Measurements from ENCODE around the gene CLEC4F. TPM values are rescaled to one million over a fixed set of nuclear protein-coding genes. Genes with fewer than 3 reads are reported as not detected.

Gene CLEC4F
- total and polyA plus RNA-seq, 2 experiments from 2014 or later, result not detected

DNA sequence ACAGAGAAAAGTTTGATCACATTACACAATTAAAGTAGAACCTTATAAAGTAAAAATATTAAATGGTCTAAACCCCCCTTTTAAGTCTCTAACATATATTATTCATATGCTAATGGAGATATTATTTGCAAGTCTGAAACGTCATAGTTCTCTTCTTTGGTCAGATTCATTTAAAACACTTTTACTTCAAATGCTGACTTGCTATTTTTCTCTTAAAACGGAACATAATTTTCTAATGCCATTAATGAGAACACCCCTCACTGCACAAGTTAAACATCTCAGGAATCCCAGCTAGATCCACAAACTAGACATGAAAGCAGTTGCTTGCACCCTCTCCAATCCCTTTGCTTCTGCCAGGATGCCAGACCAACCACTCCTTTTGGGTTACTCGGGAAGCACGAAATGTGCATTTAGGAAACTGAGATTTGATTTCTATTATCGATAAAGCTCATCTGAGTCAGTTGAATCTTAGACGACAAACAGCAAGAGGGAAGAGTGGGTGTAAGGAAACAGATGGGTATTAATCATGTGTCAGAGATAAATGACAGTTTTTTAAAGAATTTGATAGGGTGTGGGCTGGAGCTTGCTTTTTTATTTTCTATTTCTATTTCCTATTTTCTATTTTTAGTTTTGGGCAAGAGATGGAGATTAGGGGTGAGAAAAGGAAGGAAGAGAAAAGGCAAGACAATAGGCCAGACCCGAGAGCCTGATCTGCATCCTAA lies 53.9 kb downstream of the CLEC4F start:
- Histone ChIP-seq H3K79me2 (replicated peaks; ENCODE audit: insufficient read depth) (peaks cover 56% of the 10 kb centered on the region), H3K36me3 (ENCODE audit: insufficient read depth) (no peaks in the 10 kb centered on the region), H3K27ac (ENCODE audit: low read depth) (peak overlapping the region; percentile 98), H3K27me3 (ENCODE audit: insufficient read depth) (no peaks in the 10 kb centered on the region), H3K4me1 (ENCODE audit: insufficient read depth) (peaks cover 41% of the 10 kb centered on the region), H4K20me1 (replicated peaks; ENCODE audit: insufficient read depth) (peaks cover 16% of the 10 kb centered on the region), H3K4me2 (peak overlapping the region; percentile 91), H3F3A (replicated peaks; ENCODE audit: low read depth) (peaks cover 6% of the 10 kb centered on the region), H3K4me3 (peak overlapping the region; percentile 71), H2AFZ (no peak overlapping the region), H3K9me2 (ENCODE audit: insufficient read depth) (no peaks in the 10 kb centered on the region)
- H3K4me3 Mint-ChIP-seq, result peak overlapping the region; percentile 90
- no peak for ATAC-seq
- no peak for DNase-seq (ENCODE audit: low spot score)
- peaks cover 14% of the 10 kb centered on the region; the same call in 2 of the 3 replicates for H3K36me3 Mint-ChIP-seq (ENCODE audit: low read depth)
- H3K4me1 Mint-ChIP-seq, result peaks cover 48% of the 10 kb centered on the region
- peak overlapping the region; percentile 85 for H3K27ac Mint-ChIP-seq
- no peaks in the 10 kb centered on the region for H3K9me3 Mint-ChIP-seq
- peaks cover 14% of the 10 kb centered on the region for H3K27me3 Mint-ChIP-seq (ENCODE audit: insufficient read depth, low read depth, poor library complexity)
- TF ChIP-seq CREB1 (CRISPR knock-in tag; IDR thresholded peaks at IDR 0.05; ENCODE audit: low read depth), result 0 out of 2 replicates have a peak, but pooled peaks have one; percentile 30
- no peak for TF ChIP-seq REST (IDR thresholded peaks at IDR 0.05; ENCODE audit: unreplicated experiment)

DNA sequence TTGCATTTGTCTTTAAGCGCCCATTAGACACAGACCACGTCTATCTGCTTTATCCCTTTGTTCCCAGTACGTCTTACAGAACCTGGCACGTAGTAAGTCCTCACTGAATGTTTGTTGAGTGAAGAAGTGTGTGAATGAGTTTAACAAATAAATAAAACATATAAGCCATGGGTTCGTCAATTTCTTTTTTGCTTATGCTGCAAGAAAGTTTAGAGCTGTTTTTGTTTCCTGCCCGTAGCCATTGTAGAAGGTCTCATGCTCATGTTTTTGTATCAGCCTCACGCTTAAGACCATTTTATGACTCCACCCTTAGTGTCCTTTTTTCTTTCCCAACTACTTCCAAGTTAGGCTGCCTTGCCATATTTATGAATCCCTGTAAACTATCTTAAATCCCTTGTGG lies 54.9 kb downstream of the CLEC4F start:
- peaks cover 14% of the 10 kb centered on the region for H3K27me3 Mint-ChIP-seq (ENCODE audit: insufficient read depth, low read depth, poor library complexity)
- peaks cover 14% of the 10 kb centered on the region; the same call in 2 of the 3 replicates for H3K36me3 Mint-ChIP-seq (ENCODE audit: low read depth)
- Histone ChIP-seq H3K9me2 (ENCODE audit: insufficient read depth) (no peaks in the 10 kb centered on the region), H3F3A (replicated peaks; ENCODE audit: low read depth) (peaks cover 6% of the 10 kb centered on the region), H4K20me1 (replicated peaks; ENCODE audit: insufficient read depth) (peaks cover 23% of the 10 kb centered on the region), H3K4me2 (peak overlapping the region; percentile 91), H3K4me1 (ENCODE audit: insufficient read depth) (peaks cover 46% of the 10 kb centered on the region), H2AFZ (no peak overlapping the region), H3K36me3 (ENCODE audit: insufficient read depth) (no peaks in the 10 kb centered on the region), H3K27me3 (ENCODE audit: insufficient read depth) (no peaks in the 10 kb centered on the region), H3K4me3 (peak overlapping the region; percentile 71), H3K27ac (ENCODE audit: low read depth) (no peak overlapping the region), H3K79me2 (replicated peaks; ENCODE audit: insufficient read depth) (peaks cover 66% of the 10 kb centered on the region)
- no peaks in the 10 kb centered on the region for H3K9me3 Mint-ChIP-seq
- peak overlapping the region; percentile 90 for H3K4me3 Mint-ChIP-seq
- H3K27ac Mint-ChIP-seq, result peak overlapping the region; percentile 39; the same call in 1 of the 2 replicates
- ATAC-seq, result no peak
- no peak for TF ChIP-seq ZNF331 (CRISPR knock-in tag; IDR thresholded peaks at IDR 0.05; ENCODE audit: low read depth)
- DNase-seq (ENCODE audit: low spot score), result no peak
- peaks cover 46% of the 10 kb centered on the region for H3K4me1 Mint-ChIP-seq

DNA sequence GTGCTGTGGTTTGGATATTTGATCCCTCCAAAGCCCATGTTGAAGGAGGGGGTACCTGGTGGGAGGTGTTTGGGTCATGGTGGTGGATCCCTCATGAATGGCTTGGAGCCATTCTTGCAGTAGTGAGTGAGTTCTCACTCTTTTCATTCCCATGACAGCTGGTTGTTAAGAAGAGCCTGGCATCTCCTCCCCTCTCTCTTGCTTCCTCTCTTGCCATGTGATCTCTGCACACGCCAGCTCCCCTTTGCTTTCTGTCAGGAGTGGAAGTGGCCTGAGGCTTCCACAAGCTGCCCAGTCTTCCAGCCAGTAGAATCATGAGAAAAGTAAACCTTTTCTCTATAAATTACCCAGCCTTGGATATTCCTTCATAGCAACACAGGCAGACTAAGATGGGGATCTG lies 61.0 kb downstream of the CLEC4F start:
- Histone ChIP-seq H3K9me2 (ENCODE audit: insufficient read depth) (no peaks in the 10 kb centered on the region), H2AFZ (no peak overlapping the region), H4K20me1 (replicated peaks; ENCODE audit: insufficient read depth) (peaks cover 75% of the 10 kb centered on the region), H3K36me3 (ENCODE audit: insufficient read depth) (no peaks in the 10 kb centered on the region), H3K4me2 (0 out of 2 replicates have a peak overlapping the region, but pooled peaks have one; percentile 8), H3K4me1 (ENCODE audit: insufficient read depth) (peaks cover 45% of the 10 kb centered on the region), H3F3A (replicated peaks; ENCODE audit: low read depth) (no peaks in the 10 kb centered on the region), H3K27ac (ENCODE audit: low read depth) (no peak overlapping the region), H3K4me3 (0 out of 2 replicates have a peak overlapping the region, but pooled peaks have one; percentile 28), H3K79me2 (replicated peaks; ENCODE audit: insufficient read depth) (peaks cover 100% of the 10 kb centered on the region), H3K27me3 (ENCODE audit: insufficient read depth) (no peaks in the 10 kb centered on the region)
- H3K36me3 Mint-ChIP-seq (ENCODE audit: low read depth), result peaks cover 8% of the 10 kb centered on the region
- ATAC-seq (no peak), DNase-seq (ENCODE audit: low spot score) (no peak)
- H3K27me3 Mint-ChIP-seq (ENCODE audit: insufficient read depth, low read depth, poor library complexity), result peaks cover 7% of the 10 kb centered on the region
- H3K27ac Mint-ChIP-seq, result no peak overlapping the region
- H3K9me3 Mint-ChIP-seq, result no peaks in the 10 kb centered on the region
- H3K4me3 Mint-ChIP-seq, result no peak overlapping the region
- H3K4me1 Mint-ChIP-seq, result peaks cover 56% of the 10 kb centered on the region
- TF ChIP-seq, protein P1, sequence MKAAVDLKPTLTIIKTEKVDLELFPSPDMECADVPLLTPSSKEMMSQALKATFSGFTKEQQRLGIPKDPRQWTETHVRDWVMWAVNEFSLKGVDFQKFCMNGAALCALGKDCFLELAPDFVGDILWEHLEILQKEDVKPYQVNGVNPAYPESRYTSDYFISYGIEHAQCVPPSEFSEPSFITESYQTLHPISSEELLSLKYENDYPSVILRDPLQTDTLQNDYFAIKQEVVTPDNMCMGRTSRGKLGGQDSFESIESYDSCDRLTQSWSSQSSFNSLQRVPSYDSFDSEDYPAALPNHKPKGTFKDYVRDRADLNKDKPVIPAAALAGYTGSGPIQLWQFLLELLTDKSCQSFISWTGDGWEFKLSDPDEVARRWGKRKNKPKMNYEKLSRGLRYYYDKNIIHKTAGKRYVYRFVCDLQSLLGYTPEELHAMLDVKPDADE (IDR thresholded peaks at IDR 0.05), result no peak
- TF ChIP-seq REST (IDR thresholded peaks at IDR 0.05; ENCODE audit: unreplicated experiment), result no peak
- no peak for TF ChIP-seq POLR2AphosphoS5 (IDR thresholded peaks at IDR 0.05; ENCODE audit: low read depth)
- TF ChIP-seq CTCF (conservative IDR thresholded peaks at IDR 0.05; ENCODE audit: low read depth in 2 of 2), result no peak
- TF ChIP-seq NANOG (IDR thresholded peaks at IDR 0.05; ENCODE audit: borderline replicate concordance), result no peak
- TF ChIP-seq JUNB (IDR thresholded peaks at IDR 0.05; ENCODE audit: unreplicated experiment), result no peak
